Endodermal cell (in vitro differentiated cells): ENCODE results near the gene RNF225. TPM values are rescaled to one million over a fixed set of nuclear protein-coding genes. Genes with fewer than 3 reads are reported as not detected.

Experiments
- DNase-seq: peaks from one replicate; pipeline ENCODE4 v3.0.0-alpha.2; 2017
- H3K27ac ChIP-seq: 2 replicates; pipeline ENCODE4 v1.5.1; 2013; ENCODE audit warnings: mild to moderate bottlenecking, low read depth, low read length, moderate library complexity
- H3K27me3 ChIP-seq: 2 replicates; pipeline ENCODE4 v1.6.1; 2013; ENCODE audit warnings: mild to moderate bottlenecking, low read length, moderate library complexity; ENCODE audit not compliant: insufficient read depth, control insufficient read depth, poor library complexity, severe bottlenecking
- H3K36me3 ChIP-seq: 2 replicates; pipeline ENCODE4 v1.7.0; 2013; ENCODE audit warnings: mild to moderate bottlenecking, low read length, moderate library complexity; ENCODE audit not compliant: control insufficient read depth, insufficient read depth
- H3K4me1 ChIP-seq: one replicate; pipeline ENCODE4 v1.7.0; 2013; ENCODE audit warnings: low read length; ENCODE audit not compliant: control insufficient read depth, insufficient read depth
- H3K4me3 ChIP-seq: 2 replicates; pipeline ENCODE4 v1.5.1; 2013; ENCODE audit warnings: mild to moderate bottlenecking, low read length, moderate library complexity
- H3K9ac ChIP-seq: 2 replicates; pipeline ENCODE4 v1.6.1; 2013; ENCODE audit warnings: mild to moderate bottlenecking, low read length, moderate library complexity; ENCODE audit not compliant: poor library complexity, severe bottlenecking; ENCODE audit errors: extremely low read depth
- H3K9me3 ChIP-seq: 2 replicates; pipeline ENCODE4 v1.6.1; 2013; ENCODE audit warnings: mild to moderate bottlenecking, low read length, moderate library complexity; ENCODE audit not compliant: control insufficient read depth
- H3K27ac Mint-ChIP-seq: 2 replicates; pipeline ENCODE4 v1.8.0; 2020; ENCODE audit warnings: mixed read lengths
- H3K27me3 Mint-ChIP-seq: 2 replicates; pipeline ENCODE4 v1.8.0; 2021; ENCODE audit warnings: mild to moderate bottlenecking, mixed read lengths; ENCODE audit not compliant: insufficient read depth
- H3K36me3 Mint-ChIP-seq: 2 replicates; pipeline ENCODE4 v1.8.0; 2020; ENCODE audit warnings: low read depth, mixed read lengths
- H3K4me1 Mint-ChIP-seq: 2 replicates; pipeline ENCODE4 v1.8.0; 2020; ENCODE audit warnings: mixed read lengths
- H3K4me3 Mint-ChIP-seq: 2 replicates; pipeline ENCODE4 v1.8.0; 2020; ENCODE audit warnings: mild to moderate bottlenecking, moderate library complexity, mixed read lengths
- H3K9me3 Mint-ChIP-seq: 2 replicates; pipeline ENCODE4 v1.8.0; 2020; ENCODE audit warnings: mild to moderate bottlenecking, mixed read lengths
- WGBS, 2 experiments: methylation state at CpG; one replicate each; pipeline versions ENCODE4 v1.1.5 to v1.1.7; 2013; ENCODE audit warnings: missing lambda C conversion rate in 2 of 2, mixed read lengths in 1 of 2; ENCODE audit not compliant: insufficient coverage in 1 of 2, insufficient read length in 1 of 2; 5-methylcytosine and 5-hydroxymethylcytosine counted together
- total RNA-seq, 2 donors: library from RNA; stranded (reverse); fragmentation: NEBNext Ultra II Directional in 1 of 2; extraction: Animal tissue kit (Norgen Biotek cat#: 25700) in 1 of 2; gene quantifications; 2 replicates in 1 of 2; 3 replicates in 1 of 2; pipeline ENCODE4 v1.2.1, GENCODE V29; 2021
- TF ChIP-seq, protein P1 (sequence below): fragments of 200-600 bp; sonication (generic); conservative IDR thresholded peaks from 2 replicates; pipeline ENCODE4 v1.5.0; 2021; ENCODE audit warnings: antibody characterized with exemption, mild to moderate bottlenecking

RNF225 gene
- total RNA-seq, 2 donors from 2014 or later, result 0.82 to 0.92 TPM

GRCh38 chr19:58397533-58398037, 2.1 kb downstream of the RNF225 start:
- TF ChIP-seq, protein P1, sequence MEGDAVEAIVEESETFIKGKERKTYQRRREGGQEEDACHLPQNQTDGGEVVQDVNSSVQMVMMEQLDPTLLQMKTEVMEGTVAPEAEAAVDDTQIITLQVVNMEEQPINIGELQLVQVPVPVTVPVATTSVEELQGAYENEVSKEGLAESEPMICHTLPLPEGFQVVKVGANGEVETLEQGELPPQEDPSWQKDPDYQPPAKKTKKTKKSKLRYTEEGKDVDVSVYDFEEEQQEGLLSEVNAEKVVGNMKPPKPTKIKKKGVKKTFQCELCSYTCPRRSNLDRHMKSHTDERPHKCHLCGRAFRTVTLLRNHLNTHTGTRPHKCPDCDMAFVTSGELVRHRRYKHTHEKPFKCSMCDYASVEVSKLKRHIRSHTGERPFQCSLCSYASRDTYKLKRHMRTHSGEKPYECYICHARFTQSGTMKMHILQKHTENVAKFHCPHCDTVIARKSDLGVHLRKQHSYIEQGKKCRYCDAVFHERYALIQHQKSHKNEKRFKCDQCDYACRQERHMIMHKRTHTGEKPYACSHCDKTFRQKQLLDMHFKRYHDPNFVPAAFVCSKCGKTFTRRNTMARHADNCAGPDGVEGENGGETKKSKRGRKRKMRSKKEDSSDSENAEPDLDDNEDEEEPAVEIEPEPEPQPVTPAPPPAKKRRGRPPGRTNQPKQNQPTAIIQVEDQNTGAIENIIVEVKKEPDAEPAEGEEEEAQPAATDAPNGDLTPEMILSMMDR, result no peak
- Histone ChIP-seq H3K36me3 (peaks cover 26% of the 10 kb centered on the region), H3K27ac (no peak overlapping the region), H3K9me3 (no peaks in the 10 kb centered on the region), H3K4me3 (no peak overlapping the region), H3K27me3 (no peaks in the 10 kb centered on the region), H3K9ac (no peak overlapping the region), H3K4me1 (peaks cover 6% of the 10 kb centered on the region)
- Mint-ChIP-seq H3K4me3 (no peak overlapping the region), H3K27ac (no peak overlapping the region), H3K4me1 (peaks cover 10% of the 10 kb centered on the region), H3K9me3 (no peaks in the 10 kb centered on the region), H3K36me3 (peaks cover 23% of the 10 kb centered on the region), H3K27me3 (peaks cover 57% of the 10 kb centered on the region)
- 83 to 88% methylated on average over 4 to 7 of the region's 7 CpGs for WGBS, 2 experiments
- DNase-seq, result peak; percentile 55

- no peak for DNase-seq
- Mint-ChIP-seq H3K9me3 (no peaks in the 10 kb centered on the region), H3K36me3 (peaks cover 19% of the 10 kb centered on the region), H3K4me1 (peaks cover 10% of the 10 kb centered on the region), H3K27ac (no peak overlapping the region), H3K27me3 (peaks cover 57% of the 10 kb centered on the region), H3K4me3 (no peak overlapping the region)
- TF ChIP-seq, protein P1, result no peak
- no peak overlapping the region for H3K4me3 ChIP-seq
- H3K9me3 ChIP-seq, result no peaks in the 10 kb centered on the region
- H3K36me3 ChIP-seq, result peaks cover 21% of the 10 kb centered on the region
- H3K4me1 ChIP-seq, result peaks cover 6% of the 10 kb centered on the region
- no peaks in the 10 kb centered on the region for H3K27me3 ChIP-seq
- 80 to 89% methylated on average over 3 to 4 of the region's 4 CpGs for WGBS, 2 experiments
- H3K27ac ChIP-seq, result no peak overlapping the region
- H3K9ac ChIP-seq, result no peak overlapping the region
Measured at GRCh38 chr19:58398087-58398486, 2.6 kb downstream of the RNF225 start.

DNA sequence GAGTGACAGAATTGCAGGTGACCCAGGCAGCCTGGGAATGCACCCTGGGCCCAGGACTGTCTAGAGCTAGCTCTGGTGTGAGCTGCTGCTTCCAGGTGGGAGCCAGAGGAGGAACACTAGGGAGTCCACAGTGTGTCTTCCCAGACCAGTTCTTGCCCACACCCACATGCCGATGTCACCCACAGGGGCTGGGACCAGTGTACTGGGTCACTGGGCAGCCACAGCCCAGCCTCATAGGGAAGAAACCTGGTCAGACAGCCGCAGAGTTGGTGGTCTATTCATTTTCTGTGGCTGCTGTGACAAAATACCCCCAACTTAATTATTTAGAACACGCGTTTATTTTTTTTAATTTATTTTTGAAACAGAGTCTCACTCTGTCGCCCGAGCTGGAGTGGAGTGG, 3.1 kb downstream of the RNF225 start:
- peaks cover 14% of the 10 kb centered on the region for H3K36me3 Mint-ChIP-seq
- H3K4me3 Mint-ChIP-seq, result no peak overlapping the region
- peaks cover 10% of the 10 kb centered on the region for H3K4me1 Mint-ChIP-seq
- Histone ChIP-seq H3K36me3 (peaks cover 17% of the 10 kb centered on the region), H3K4me3 (no peak overlapping the region), H3K4me1 (peaks cover 6% of the 10 kb centered on the region), H3K27me3 (no peaks in the 10 kb centered on the region), H3K9ac (no peak overlapping the region), H3K9me3 (no peaks in the 10 kb centered on the region), H3K27ac (no peak overlapping the region)
- TF ChIP-seq, protein P1, result no peak
- no peaks in the 10 kb centered on the region for H3K9me3 Mint-ChIP-seq
- H3K27ac Mint-ChIP-seq, result no peak overlapping the region
- peaks cover 57% of the 10 kb centered on the region for H3K27me3 Mint-ChIP-seq
- DNase-seq, result no peak
- WGBS, 2 experiments, result 92 to 97% methylated on average over 6 of the region's 6 CpGs
